ENCODE measurements around the gene NPEPL1. TPM values are rescaled to one million over a fixed set of nuclear protein-coding genes. Genes with fewer than 3 reads are reported as not detected.

The NPEPL1 gene
- total and polyA plus RNA-seq, 3 experiments from 2014 or later: 6.8 to 18.6 (median 15.3) TPM

DNA sequence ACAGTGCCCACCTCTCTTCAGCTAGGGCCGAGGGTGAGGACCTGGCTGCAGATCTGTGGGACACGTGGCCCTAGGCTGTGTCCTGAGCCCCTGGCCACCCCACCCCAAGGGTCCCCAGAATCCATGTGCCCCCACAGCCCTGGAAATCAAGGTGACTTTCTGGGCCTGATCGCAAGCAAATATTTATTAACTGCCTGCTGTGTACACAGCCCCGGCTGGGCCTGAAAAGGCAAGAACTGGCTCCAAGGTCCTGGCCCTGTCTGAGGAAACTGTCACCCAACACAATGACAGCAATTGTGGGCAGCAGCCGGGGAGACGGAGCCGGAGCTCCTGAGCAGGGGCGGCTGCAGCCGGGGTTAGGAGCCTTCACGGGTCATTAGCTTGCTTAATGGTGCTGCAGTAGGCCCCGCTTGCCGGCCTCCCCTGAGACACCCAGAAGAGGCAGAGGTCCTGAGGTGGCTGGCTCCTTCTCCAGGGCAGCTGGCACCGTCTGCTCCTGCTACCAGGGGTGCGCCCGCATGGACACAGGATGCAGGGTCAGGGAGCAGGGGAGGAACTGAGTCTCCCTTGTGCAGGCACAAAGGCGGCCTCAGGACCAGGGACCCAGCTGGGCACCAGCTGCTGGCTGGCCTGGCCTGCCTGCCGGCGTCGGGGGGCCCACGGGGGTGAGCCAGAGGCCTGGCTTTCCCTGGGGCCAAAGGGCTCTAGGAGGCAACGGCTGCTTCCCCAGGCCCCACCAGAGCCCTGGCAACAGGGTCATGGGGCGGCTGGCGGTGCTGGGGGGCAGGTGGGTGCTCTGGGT lies 24.1 kb downstream of the NPEPL1 start:
- Mint-ChIP-seq H3K4me3 (no peak overlapping the region), H3K27ac (peak overlapping the region in 1 of 8 donors; percentile 63), H3K4me1 (no peaks in the 10 kb centered on the region), H3K9me3 (no peaks in the 10 kb centered on the region), H3K36me3 (peaks cover 0 to 2% (median 2%) of the 10 kb centered on the region in 3 donors), H3K27me3 (peaks cover 12% of the 10 kb centered on the region in 2 donors)
- POLR2A ChIA-PET: no interaction called here
- Histone ChIP-seq H3K36me3 (ENCODE audit: insufficient read depth, low read length) (no peaks in the 10 kb centered on the region), H3K27ac (ENCODE audit: low read depth, low read length) (no peak overlapping the region), H3K27me3 (ENCODE audit: insufficient read depth, low read length, poor library complexity, severe bottlenecking) (no peaks in the 10 kb centered on the region), H3K9me3 (ENCODE audit: low read length) (no peaks in the 10 kb centered on the region), H3K4me3 (ENCODE audit: low read length) (no peak overlapping the region), H3K4me1 (ENCODE audit: insufficient read depth, low read length) (no peaks in the 10 kb centered on the region)
- CTCF ChIA-PET: no interaction called here
- no peak for DNase-seq

DNA sequence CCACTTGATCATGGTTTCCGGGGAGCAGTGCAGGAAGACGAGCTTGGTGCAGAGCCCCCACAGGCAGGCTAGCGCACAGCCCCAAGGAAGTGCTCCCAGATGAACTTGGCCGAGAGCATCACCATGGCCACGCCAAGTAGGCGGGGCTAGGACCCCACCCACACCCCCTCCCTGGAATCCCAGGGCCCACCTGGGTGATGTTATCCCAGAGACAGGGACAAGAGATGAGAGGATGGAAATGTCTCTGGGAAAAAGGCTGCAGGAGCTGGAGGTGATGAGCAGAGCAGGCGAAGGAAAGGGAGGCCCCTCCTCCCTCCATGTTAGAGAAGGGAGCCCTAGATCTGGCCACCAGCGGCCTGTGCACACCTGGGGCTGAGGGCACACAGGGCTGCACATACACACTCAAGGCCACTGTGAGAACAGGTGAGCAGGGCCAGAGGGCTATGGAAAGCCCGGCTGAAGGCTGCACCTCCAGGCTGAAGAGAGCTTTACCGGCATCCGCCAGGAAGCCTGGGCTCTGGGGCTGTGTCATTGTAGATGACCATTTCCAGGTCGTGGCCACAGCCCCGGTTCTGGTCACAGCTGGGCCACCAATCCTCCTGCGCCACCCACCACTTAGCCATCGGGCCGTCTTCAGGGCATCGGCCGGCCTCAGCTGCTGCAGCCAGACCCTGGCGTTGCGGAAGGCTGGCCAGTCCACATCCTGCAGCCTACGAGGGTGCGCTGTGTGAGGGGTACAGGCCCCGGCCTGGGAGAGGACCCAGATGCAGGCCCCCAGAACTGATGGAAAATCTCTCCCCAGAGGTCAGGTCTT lies 24.9 kb downstream of the NPEPL1 start:
- Histone ChIP-seq H3K9me3 (ENCODE audit: low read length) (no peaks in the 10 kb centered on the region), H3K4me1 (ENCODE audit: insufficient read depth, low read length) (no peaks in the 10 kb centered on the region), H3K27me3 (ENCODE audit: insufficient read depth, low read length, poor library complexity, severe bottlenecking) (no peaks in the 10 kb centered on the region), H3K27ac (ENCODE audit: low read depth, low read length) (no peak overlapping the region), H3K4me3 (ENCODE audit: low read length) (no peak overlapping the region), H3K36me3 (ENCODE audit: insufficient read depth, low read length) (no peaks in the 10 kb centered on the region)
- DNase-seq: peak in 1 of 5 donors; percentile 33
- ChIA-PET POLR2A (no interaction called here), CTCF (no interaction called here)
- H3K36me3 Mint-ChIP-seq: peaks cover under 1 to 2% (median 2%) of the 10 kb centered on the region in 3 donors
- no peaks in the 10 kb centered on the region for H3K4me1 Mint-ChIP-seq
- H3K4me3 Mint-ChIP-seq: no peak overlapping the region
- H3K27ac Mint-ChIP-seq: no peak overlapping the region
- peaks cover 18 to 19% of the 10 kb centered on the region in 2 donors for H3K27me3 Mint-ChIP-seq
- no peaks in the 10 kb centered on the region for H3K9me3 Mint-ChIP-seq

DNA sequence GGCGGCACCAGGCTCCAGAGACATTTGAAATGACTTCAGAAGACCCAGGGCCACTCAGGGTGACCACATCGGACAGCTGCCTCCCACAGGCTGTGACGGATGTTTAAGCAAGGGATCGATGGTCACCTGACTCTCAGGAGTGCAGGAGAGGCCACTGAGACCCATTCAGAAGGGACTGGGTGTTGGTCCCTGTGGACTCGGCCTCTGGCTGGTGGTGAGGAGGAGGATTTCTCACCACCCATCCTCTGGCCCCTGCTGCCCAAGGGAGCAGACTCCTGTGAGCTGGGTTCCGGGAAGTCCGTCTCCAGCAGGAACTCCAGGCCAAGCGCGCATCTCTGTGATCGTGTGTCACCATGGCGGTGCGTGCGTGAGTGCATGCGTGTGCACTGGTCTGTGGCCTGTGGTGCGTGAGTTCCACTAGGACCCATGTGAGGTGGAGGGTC lies 25.5 kb downstream of the NPEPL1 start:
- Histone ChIP-seq H3K4me1 (ENCODE audit: insufficient read depth, low read length) (no peaks in the 10 kb centered on the region), H3K4me3 (ENCODE audit: low read length) (no peak overlapping the region), H3K9me3 (ENCODE audit: low read length) (no peaks in the 10 kb centered on the region), H3K36me3 (ENCODE audit: insufficient read depth, low read length) (no peaks in the 10 kb centered on the region), H3K27ac (ENCODE audit: low read depth, low read length) (no peak overlapping the region), H3K27me3 (ENCODE audit: insufficient read depth, low read length, poor library complexity, severe bottlenecking) (no peaks in the 10 kb centered on the region)
- ChIA-PET CTCF (no interaction called here), POLR2A (no interaction called here)
- DNase-seq: no peak
- Mint-ChIP-seq H3K36me3 (peaks cover 2 to 4% (median 2%) of the 10 kb centered on the region in 3 donors), H3K27me3 (peaks cover 24 to 26% of the 10 kb centered on the region in 2 donors), H3K4me3 (no peak overlapping the region), H3K27ac (no peak overlapping the region), H3K9me3 (no peaks in the 10 kb centered on the region), H3K4me1 (no peaks in the 10 kb centered on the region)

DNA sequence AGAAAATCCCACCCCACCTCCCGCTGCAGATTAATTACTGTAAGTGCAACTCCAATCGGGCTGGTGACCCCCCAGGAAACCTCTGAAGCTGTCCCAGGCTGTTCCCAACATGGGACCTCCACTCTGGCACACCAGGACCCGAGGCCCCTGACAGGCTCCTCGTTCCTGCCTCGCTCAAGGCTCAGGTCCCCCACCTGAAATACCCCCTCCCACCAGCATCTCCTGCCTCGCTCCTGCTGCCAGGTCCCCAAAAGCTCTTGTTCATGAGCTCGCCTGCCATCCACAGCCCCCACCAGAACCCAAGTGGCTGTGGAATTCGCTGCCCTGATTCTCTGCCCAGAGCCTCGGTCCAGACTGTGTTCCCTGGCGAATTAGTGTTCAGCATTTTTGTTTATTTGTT lies 26.1 kb downstream of the NPEPL1 start:
- Mint-ChIP-seq H3K9me3 (peaks cover 0 to 2% (median 0%) of the 10 kb centered on the region in 5 donors), H3K27me3 (peaks cover 29 to 32% of the 10 kb centered on the region in 2 donors), H3K36me3 (peaks cover under 1 to 4% (median 2%) of the 10 kb centered on the region in 3 donors), H3K4me1 (no peaks in the 10 kb centered on the region), H3K4me3 (no peak overlapping the region), H3K27ac (peak overlapping the region in 1 of 8 donors; percentile 52)
- Histone ChIP-seq H3K27ac (ENCODE audit: low read depth, low read length) (no peak overlapping the region), H3K4me1 (ENCODE audit: insufficient read depth, low read length) (no peaks in the 10 kb centered on the region), H3K27me3 (ENCODE audit: insufficient read depth, low read length, poor library complexity, severe bottlenecking) (peaks cover 3% of the 10 kb centered on the region), H3K36me3 (ENCODE audit: insufficient read depth, low read length) (no peaks in the 10 kb centered on the region), H3K9me3 (ENCODE audit: low read length) (no peaks in the 10 kb centered on the region), H3K4me3 (ENCODE audit: low read length) (no peak overlapping the region)
- CTCF ChIA-PET: no interaction called here
- DNase-seq: no peak
- POLR2A ChIA-PET: no interaction called here

DNA sequence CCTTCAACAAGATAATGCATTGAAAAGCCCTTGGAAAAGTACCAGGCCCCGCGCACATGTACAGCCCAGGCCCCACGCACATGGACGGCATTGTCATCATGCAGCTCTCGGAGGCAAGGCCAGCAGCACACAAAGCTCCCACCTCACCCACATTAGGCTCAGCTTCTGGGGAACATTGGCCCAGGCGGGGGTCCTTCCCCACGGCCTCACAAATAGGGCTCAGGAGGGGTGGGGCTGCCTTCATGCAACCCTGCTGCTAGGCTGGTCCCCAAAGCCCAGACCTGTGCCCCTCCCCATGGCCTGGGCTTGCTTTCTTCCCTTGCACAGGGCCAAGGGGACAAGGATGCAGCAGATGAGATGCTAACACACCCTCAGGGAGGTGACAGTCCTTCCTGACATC lies 26.7 kb downstream of the NPEPL1 start:
- POLR2A ChIA-PET: no interaction called here
- H3K9me3 Mint-ChIP-seq: peaks cover 0 to 2% (median 0%) of the 10 kb centered on the region in 5 donors
- Histone ChIP-seq H3K27ac (ENCODE audit: low read depth, low read length) (no peak overlapping the region), H3K4me1 (ENCODE audit: insufficient read depth, low read length) (no peaks in the 10 kb centered on the region), H3K9me3 (ENCODE audit: low read length) (no peaks in the 10 kb centered on the region), H3K4me3 (ENCODE audit: low read length) (no peak overlapping the region), H3K27me3 (ENCODE audit: insufficient read depth, low read length, poor library complexity, severe bottlenecking) (peaks cover 5% of the 10 kb centered on the region), H3K36me3 (ENCODE audit: insufficient read depth, low read length) (no peaks in the 10 kb centered on the region)
- no peaks in the 10 kb centered on the region for H3K4me1 Mint-ChIP-seq
- peaks cover 32 to 37% of the 10 kb centered on the region in 2 donors for H3K27me3 Mint-ChIP-seq
- no peak overlapping the region for H3K4me3 Mint-ChIP-seq
- no peak overlapping the region for H3K27ac Mint-ChIP-seq
- peaks cover 0 to 4% (median 2%) of the 10 kb centered on the region in 3 donors for H3K36me3 Mint-ChIP-seq
- CTCF ChIA-PET: no interaction called here
- no peak for DNase-seq

DNA sequence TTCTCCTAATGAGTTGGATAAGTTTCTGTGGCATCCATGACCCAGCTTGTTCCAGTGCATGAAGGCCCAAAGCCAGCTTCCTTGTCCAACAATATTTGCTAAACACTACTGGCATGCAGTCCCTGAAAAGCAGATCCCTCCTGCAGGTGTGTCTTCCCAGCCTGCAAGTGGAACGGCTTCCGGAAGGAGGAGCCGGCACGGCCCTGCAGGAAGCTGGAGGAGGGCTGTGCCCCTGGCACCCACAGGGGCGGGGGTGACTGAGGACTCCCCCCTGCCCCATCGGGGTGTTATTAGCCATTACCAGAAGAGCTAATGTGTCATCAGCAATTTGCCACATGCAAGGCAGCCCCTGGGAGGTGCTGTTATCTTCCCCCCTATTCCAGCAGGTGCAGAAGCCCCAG lies 27.4 kb downstream of the NPEPL1 start:
- Histone ChIP-seq H3K36me3 (ENCODE audit: insufficient read depth, low read length) (no peaks in the 10 kb centered on the region), H3K9me3 (ENCODE audit: low read length) (no peaks in the 10 kb centered on the region), H3K4me3 (ENCODE audit: low read length) (no peak overlapping the region), H3K27me3 (ENCODE audit: insufficient read depth, low read length, poor library complexity, severe bottlenecking) (peaks cover 5% of the 10 kb centered on the region), H3K4me1 (ENCODE audit: insufficient read depth, low read length) (no peaks in the 10 kb centered on the region), H3K27ac (ENCODE audit: low read depth, low read length) (no peak overlapping the region)
- H3K9me3 Mint-ChIP-seq: peaks cover 0 to 2% (median 0%) of the 10 kb centered on the region in 5 donors
- no peaks in the 10 kb centered on the region for H3K4me1 Mint-ChIP-seq
- H3K36me3 Mint-ChIP-seq: peaks cover 0 to 4% (median 2%) of the 10 kb centered on the region in 3 donors
- peaks cover 33 to 44% of the 10 kb centered on the region in 2 donors for H3K27me3 Mint-ChIP-seq
- no peak overlapping the region for H3K4me3 Mint-ChIP-seq
- no peak overlapping the region for H3K27ac Mint-ChIP-seq
- POLR2A ChIA-PET: no interaction called here
- no peak for DNase-seq
- CTCF ChIA-PET: no interaction called here

DNA sequence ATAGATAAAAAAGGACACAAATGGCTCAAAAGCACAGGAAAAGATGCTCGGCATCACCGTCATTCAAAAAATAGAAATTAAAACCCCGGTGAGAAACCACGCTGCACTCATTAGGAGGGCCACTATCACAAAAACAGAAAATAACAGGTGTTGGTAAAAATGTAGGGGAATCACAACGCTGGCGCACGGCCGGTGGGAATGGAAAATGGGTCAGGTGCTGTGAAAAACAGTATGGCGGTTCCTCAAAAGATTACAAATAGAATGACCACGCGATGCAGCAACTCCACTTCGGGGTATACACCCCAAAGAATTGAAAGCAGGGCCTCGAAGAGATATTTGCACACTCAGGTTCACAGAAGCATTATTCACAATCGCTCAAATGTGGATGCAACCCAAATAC lies 28.3 kb downstream of the NPEPL1 start:
- Mint-ChIP-seq H3K27me3 (peaks cover 35 to 45% of the 10 kb centered on the region in 2 donors), H3K9me3 (peaks cover 0 to 2% (median 0%) of the 10 kb centered on the region in 5 donors), H3K27ac (no peak overlapping the region), H3K4me1 (no peaks in the 10 kb centered on the region), H3K36me3 (peaks cover 0 to 4% (median 0%) of the 10 kb centered on the region in 3 donors), H3K4me3 (no peak overlapping the region)
- DNase-seq: no peak
- H3K27me3 ChIP-seq (ENCODE audit: insufficient read depth, low read length, poor library complexity, severe bottlenecking): peaks cover 5% of the 10 kb centered on the region
- no peaks in the 10 kb centered on the region for H3K36me3 ChIP-seq (ENCODE audit: insufficient read depth, low read length)
- no peaks in the 10 kb centered on the region for H3K4me1 ChIP-seq (ENCODE audit: insufficient read depth, low read length)
- H3K27ac ChIP-seq (ENCODE audit: low read depth, low read length): no peak overlapping the region
- POLR2A ChIA-PET: no interaction called here
- H3K9me3 ChIP-seq (ENCODE audit: low read length): no peaks in the 10 kb centered on the region
- H3K4me3 ChIP-seq (ENCODE audit: low read length): no peak overlapping the region
- CTCF ChIA-PET: no interaction called here
